ENCODE results near the gene EXOC2.

DNA sequence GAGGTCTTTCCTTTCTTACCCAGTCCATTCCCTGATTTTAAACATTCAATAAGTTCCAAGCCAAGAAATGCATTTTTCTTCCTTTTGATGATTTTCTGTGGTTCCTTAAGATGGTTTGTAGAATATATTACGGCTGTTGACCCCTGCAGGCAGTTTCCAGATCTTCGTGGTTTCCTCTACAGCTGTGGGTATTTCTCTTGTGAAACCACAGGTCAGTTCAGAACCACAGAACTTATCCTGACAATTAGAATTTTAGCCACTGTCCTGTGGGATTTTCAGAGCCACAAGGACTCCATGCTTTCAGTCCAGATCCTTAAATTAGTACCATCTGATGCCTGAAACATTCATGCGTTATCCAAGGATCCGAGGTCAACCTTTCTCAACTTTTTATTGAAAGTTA, 29.7 kb upstream of the EXOC2 start:
- TF ChIP-seq, protein P1, sequence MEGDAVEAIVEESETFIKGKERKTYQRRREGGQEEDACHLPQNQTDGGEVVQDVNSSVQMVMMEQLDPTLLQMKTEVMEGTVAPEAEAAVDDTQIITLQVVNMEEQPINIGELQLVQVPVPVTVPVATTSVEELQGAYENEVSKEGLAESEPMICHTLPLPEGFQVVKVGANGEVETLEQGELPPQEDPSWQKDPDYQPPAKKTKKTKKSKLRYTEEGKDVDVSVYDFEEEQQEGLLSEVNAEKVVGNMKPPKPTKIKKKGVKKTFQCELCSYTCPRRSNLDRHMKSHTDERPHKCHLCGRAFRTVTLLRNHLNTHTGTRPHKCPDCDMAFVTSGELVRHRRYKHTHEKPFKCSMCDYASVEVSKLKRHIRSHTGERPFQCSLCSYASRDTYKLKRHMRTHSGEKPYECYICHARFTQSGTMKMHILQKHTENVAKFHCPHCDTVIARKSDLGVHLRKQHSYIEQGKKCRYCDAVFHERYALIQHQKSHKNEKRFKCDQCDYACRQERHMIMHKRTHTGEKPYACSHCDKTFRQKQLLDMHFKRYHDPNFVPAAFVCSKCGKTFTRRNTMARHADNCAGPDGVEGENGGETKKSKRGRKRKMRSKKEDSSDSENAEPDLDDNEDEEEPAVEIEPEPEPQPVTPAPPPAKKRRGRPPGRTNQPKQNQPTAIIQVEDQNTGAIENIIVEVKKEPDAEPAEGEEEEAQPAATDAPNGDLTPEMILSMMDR (IDR thresholded peaks at IDR 0.05): no peak
- TF ChIP-seq SIN3A (IDR thresholded peaks at IDR 0.05; ENCODE audit: borderline replicate concordance, insufficient read depth, low read depth, low read length) (no peak), POLR2AphosphoS5 (IDR thresholded peaks at IDR 0.05; ENCODE audit: low read depth, low read length) (no peak)

All from Panc1 (cell line).